ENCODE measurements around the gene OLIG2. TPM values are rescaled to one million over a fixed set of nuclear protein-coding genes. Genes with fewer than 3 reads are reported as not detected.

OLIG2 gene
- total and polyA plus RNA-seq, 2 of the 4 experiments (the other 2 are of a cell fraction): not detected

GRCh38 chr21:33055991-33056390, 30.3 kb downstream of the OLIG2 start:
- Histone ChIP-seq H3K36me3 (ENCODE audit: control insufficient read depth, insufficient read depth, low read length) (no peaks in the 10 kb centered on the region), H3K9me3 (ENCODE audit: control insufficient read depth, insufficient read depth, low read length) (no peaks in the 10 kb centered on the region), H3K23ac (ENCODE audit: low read depth, low read length) (no peak overlapping the region), H3K9ac (ENCODE audit: low read depth, low read length) (no peak overlapping the region), H2AK9ac (replicated peaks; ENCODE audit: low read depth, low read length, poor library complexity) (no peak overlapping the region), H2BK5ac (ENCODE audit: low read depth, low read length, poor library complexity, severe bottlenecking) (no peak overlapping the region), H3K4ac (ENCODE audit: low read depth, low read length) (no peak overlapping the region), H3K27me3 (ENCODE audit: control insufficient read depth, insufficient read depth, low read length) (peaks cover 53% of the 10 kb centered on the region), H2BK15ac (ENCODE audit: low read depth, low read length) (no peak overlapping the region), H2AK5ac (ENCODE audit: low read depth, low read length) (no peak overlapping the region), H2BK120ac (ENCODE audit: low read depth, low read length) (no peak overlapping the region), H3K18ac (ENCODE audit: low read depth, low read length) (no peak overlapping the region), H4K91ac (ENCODE audit: insufficient read depth, low read depth, low read length) (no peak overlapping the region), H3K4me2 (ENCODE audit: low read depth, low read length) (no peak overlapping the region), H4K8ac (ENCODE audit: low read depth in 2 of 2, low read length in 2 of 2) (no peak overlapping the region), H3K79me1 (ENCODE audit: low read depth in 1 of 2, low read length in 2 of 2) (no peaks in the 10 kb centered on the region), H3K27ac (ENCODE audit: insufficient read depth, low read length) (no peak overlapping the region), H2BK20ac (ENCODE audit: low read depth, low read length) (no peak overlapping the region), H4K20me1 (ENCODE audit: insufficient read depth, low read length) (no peaks in the 10 kb centered on the region), H3K4me1 (ENCODE audit: control insufficient read depth, insufficient read depth, low read length) (no peaks in the 10 kb centered on the region), H4K5ac (ENCODE audit: low read depth, low read length) (no peak overlapping the region), H3K56ac (ENCODE audit: extremely low read depth, insufficient read depth, low read length) (no peak overlapping the region), H3K9me1 (ENCODE audit: insufficient read depth, low read length) (no peaks in the 10 kb centered on the region), H3K14ac (replicated peaks; ENCODE audit: low read depth, low read length) (no peak overlapping the region), H2AFZ (replicated peaks; ENCODE audit: low read length, poor library complexity) (no peak overlapping the region), H3K4me3 (ENCODE audit: insufficient read depth, low read depth, low read length) (no peak overlapping the region)
- TF ChIP-seq MXI1 (IDR thresholded peaks at IDR 0.05; ENCODE audit: borderline replicate concordance, low read depth, low read length) (no peak), RFX5 (IDR thresholded peaks at IDR 0.05; ENCODE audit: low read depth, low read length) (no peak), MAFK (IDR thresholded peaks at IDR 0.05; ENCODE audit: low read depth, low read length) (no peak), CHD1 (IDR thresholded peaks at IDR 0.05; ENCODE audit: low read depth, low read length) (no peak), RCOR1 (IDR thresholded peaks at IDR 0.05; ENCODE audit: insufficient replicate concordance, low read length) (no peak), POLR2A (IDR thresholded peaks at IDR 0.05; ENCODE audit: low read depth, low read length) (no peak), ELK1 (IDR thresholded peaks at IDR 0.05; ENCODE audit: borderline replicate concordance, low read depth, low read length) (no peak), MAZ (IDR thresholded peaks at IDR 0.05; ENCODE audit: borderline replicate concordance, low read depth, low read length) (no peak), USF2 (IDR thresholded peaks at IDR 0.05; ENCODE audit: low read depth, low read length) (no peak), CEBPB (IDR thresholded peaks at IDR 0.05; ENCODE audit: low read depth, low read length) (no peak)
- POLR2A ChIA-PET (ENCODE audit: unreplicated experiment): no interaction called here
- no TSS peak for BruUV-seq (replicated peaks)
- intact Hi-C loops (cut with micrococcal nuclease) (no loop called here), in situ Hi-C loops (cut with MboI; ENCODE audit: low sequenced_read_pairs) (no loop called here), dilution Hi-C loops (cut with HindIII; ENCODE audit: low sequenced_read_pairs, unreplicated experiment) (no loop called here)
- CTCF ChIA-PET: no interaction called here
- no peak for ATAC-seq (ENCODE audit: low read depth)
- no peak for DNase-seq
- WGBS, 2 experiments (ENCODE audit: extremely low coverage in 2 of 2, insufficient read length in 1 of 2): 47% methylated on average over 3 of the region's 5 CpGs; no CpG with 5 or more reads in 1 of the 2 experiments
